GM19463 (cell line): ENCODE measurements around the gene CYSTM1.

ENCODE experiments used
- ATAC-seq: cut with Tn5 transposase; IDR thresholded peaks from one replicate; pipeline ENCODE4 v1.9.1; 2021; ENCODE audit warnings: mild to moderate bottlenecking, moderate library complexity; ENCODE audit not compliant: unreplicated experiment

CYSTM1 gene

GRCh38 chr5:140232731-140233130 is 57.7 kb downstream of the CYSTM1 start:
- no peak for ATAC-seq

GRCh38 chr5:140234377-140234989 is 59.5 kb downstream of the CYSTM1 start:
- ATAC-seq, result no peak

GRCh38 chr5:140235791-140236551 is 61.0 kb downstream of the CYSTM1 start:
- ATAC-seq, result no peak

GRCh38 chr5:140236891-140237598 is 62.1 kb downstream of the CYSTM1 start:
- no peak for ATAC-seq

GRCh38 chr5:140238756-140239155 is 63.8 kb downstream of the CYSTM1 start:
- ATAC-seq, result no peak

- no peak for ATAC-seq
Measured at GRCh38 chr5:140239461-140239860, 64.5 kb downstream of the CYSTM1 start.

GRCh38 chr5:140239939-140240700 is 65.1 kb downstream of the CYSTM1 start:
- peak; percentile 61 for ATAC-seq

GRCh38 chr5:140240987-140241706 is 66.2 kb downstream of the CYSTM1 start:
- no peak for ATAC-seq

- no peak for ATAC-seq
Measured at GRCh38 chr5:140242099-140242498, 67.1 kb downstream of the CYSTM1 start.

GRCh38 chr5:140242890-140243585 is 68.0 kb downstream of the CYSTM1 start:
- no peak for ATAC-seq

GRCh38 chr5:140243706-140244250 is 68.8 kb downstream of the CYSTM1 start:
- ATAC-seq, result no peak

- peak; percentile 72 for ATAC-seq
Measured at GRCh38 chr5:140244525-140245025, 69.6 kb downstream of the CYSTM1 start.

- ATAC-seq, result no peak
Measured at GRCh38 chr5:140245341-140245740, 70.4 kb downstream of the CYSTM1 start.

- no peak for ATAC-seq
Measured at GRCh38 chr5:140245926-140246325, 70.9 kb downstream of the CYSTM1 start.

GRCh38 chr5:140246378-140247122 is 71.6 kb downstream of the CYSTM1 start:
- no peak for ATAC-seq

GRCh38 chr5:140248414-140248813 is 73.4 kb downstream of the CYSTM1 start:
- no peak for ATAC-seq

GRCh38 chr5:140249536-140249935 is 74.5 kb downstream of the CYSTM1 start:
- no peak for ATAC-seq

- ATAC-seq, result no peak
Measured at GRCh38 chr5:140250386-140250785, 75.4 kb downstream of the CYSTM1 start.

- ATAC-seq, result peak; percentile 76
Measured at GRCh38 chr5:140251527-140251973, 76.6 kb downstream of the CYSTM1 start.
